Kidney (tissue), 14 donors: Measurements from ENCODE around the gene ZBTB16. TPM values are rescaled to one million over a fixed set of nuclear protein-coding genes. Genes with fewer than 3 reads are reported as not detected.

Experiments
- DNase-seq, 5 donors: peaks; one replicate each; pipeline ENCODE4 v3.0.0-alpha.2; 2013 to 2020
- FAIRE-seq: peaks from 2 replicates; lab custom pipeline; 2012; peaks lifted over from hg19 to GRCh38; lab: Jason Lieb, UNC
- H3K27ac ChIP-seq, 2 donors: one replicate each; pipeline ENCODE4 v1.7.0; 2013; ENCODE audit warnings: low read depth in 2 of 2, low read length in 2 of 2, inconsistent platforms in 1 of 2
- H3K27me3 ChIP-seq: one replicate; pipeline ENCODE4 v1.7.1; 2013; ENCODE audit warnings: low read length, inconsistent platforms; ENCODE audit not compliant: control insufficient read depth, insufficient read depth
- H3K36me3 ChIP-seq, 3 donors: one replicate each; pipeline versions ENCODE4 v1.7.0 to v1.7.1; 2013; ENCODE audit warnings: low read length in 3 of 3, control low read depth in 1 of 3, inconsistent platforms in 1 of 3; ENCODE audit not compliant: insufficient read depth in 3 of 3, control insufficient read depth in 2 of 3
- H3K4me1 ChIP-seq, 3 donors: one replicate each; pipeline versions ENCODE4 v1.7.0 to v1.7.1; 2013; ENCODE audit warnings: low read length in 3 of 3, inconsistent platforms in 1 of 3, low read depth in 1 of 3; ENCODE audit not compliant: control insufficient read depth in 2 of 3, insufficient read depth in 2 of 3
- H3K4me3 ChIP-seq, 3 donors: one replicate each; pipeline versions ENCODE4 v1.7.0 to v1.8.1; 2013; ENCODE audit warnings: low read length in 3 of 3, control low read depth in 1 of 3, inconsistent platforms in 1 of 3
- H3K9ac ChIP-seq, 3 donors: one replicate each; pipeline versions ENCODE4 v1.7.0 to v1.7.1; 2013; ENCODE audit warnings: low read length in 3 of 3, control low read depth in 1 of 3, inconsistent platforms in 1 of 3
- H3K9me3 ChIP-seq, 3 donors: one replicate each; pipeline versions ENCODE4 v1.7.0 to v1.7.1; 2013; ENCODE audit warnings: low read length in 3 of 3, control low read depth in 1 of 3, inconsistent platforms in 1 of 3; ENCODE audit not compliant: control insufficient read depth in 2 of 3, insufficient read depth in 1 of 3
- intact Hi-C: fragments of 100-400 bp; cut with DNase I; formaldehyde crosslinking; loops from one replicate; pipeline ENCODE4 v1.11.1; 2022
- polyA plus RNA-seq: library from polyadenylated mRNA; stranded (reverse); fragments of 350-450 nt; fragmentation: Illumina TruSeq; extraction: RNeasy Lipid Tissue Mini Kit (QIAGEN cat#74804); gene quantifications from one replicate; pipeline ENCODE4 v1.2.3, GENCODE V29; 2014; ENCODE audit warnings: low read depth, low replicate concordance; ENCODE audit not compliant: insufficient read depth
- total RNA-seq: library from RNA; stranded (reverse); fragmentation: NEBNext Ultra II Directional; extraction: Animal tissue kit (Norgen Biotek cat#: 25700); gene quantifications from one replicate; pipeline ENCODE4 v1.2.1, GENCODE V29; 2021
- TF ChIP-seq, protein P1 (sequence below): IDR thresholded peaks from 3 replicates; pipeline ENCODE4 v1.5.1; 2012; ENCODE audit warnings: mild to moderate bottlenecking, moderate library complexity, borderline replicate concordance; ENCODE audit not compliant: insufficient read depth; ENCODE audit errors: extremely low read depth
- donor health status: control.
- donor health status: control.
- donor health status: control.
- donor health status: control.
- donor health status: control.
- donor health status: DM: yes; HTN: yes; CAD: no.
- donor health status: Normal renal cell carcinoma (clear cell type).

Gene ZBTB16
- total and polyA plus RNA-seq, 2 donors from 2014 or later = 2.5 to 126 TPM

DNA sequence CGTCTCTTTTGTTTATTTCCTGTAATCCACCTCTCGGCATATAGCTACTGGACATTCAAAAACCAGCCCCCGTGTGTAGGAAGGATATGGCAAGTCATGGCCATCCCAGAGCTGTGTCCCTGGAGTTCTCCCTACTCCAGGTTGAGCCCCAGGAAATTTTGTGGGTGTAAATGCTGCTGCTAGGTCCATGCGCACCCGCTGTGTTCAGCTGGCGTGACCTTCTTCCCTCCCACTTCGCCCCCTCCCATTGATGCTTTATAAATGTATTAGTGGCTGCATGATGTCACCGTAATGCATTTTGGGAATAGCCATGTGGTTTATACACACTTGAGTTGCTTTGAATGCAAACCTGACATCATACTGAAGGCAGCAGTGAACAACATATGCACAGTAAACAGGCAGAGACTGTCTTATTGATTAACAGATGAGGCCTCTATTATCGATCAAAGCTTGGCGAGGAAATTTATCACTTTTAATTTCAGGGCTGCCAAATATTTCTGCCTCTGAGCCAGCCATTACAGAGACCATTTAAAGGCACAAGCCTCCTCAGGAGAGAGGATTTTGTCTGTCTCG lies 123.0 kb downstream of the ZBTB16 start:
- H3K27me3 ChIP-seq = no peaks in the 10 kb centered on the region
- no peak overlapping the region for H3K9ac ChIP-seq
- H3K27ac ChIP-seq = no peak overlapping the region
- peaks cover 0 to 35% (median 30%) of the 10 kb centered on the region in 3 donors for H3K4me1 ChIP-seq
- FAIRE-seq (no peak), DNase-seq (no peak)
- H3K9me3 ChIP-seq = no peaks in the 10 kb centered on the region
- TF ChIP-seq, protein P1, sequence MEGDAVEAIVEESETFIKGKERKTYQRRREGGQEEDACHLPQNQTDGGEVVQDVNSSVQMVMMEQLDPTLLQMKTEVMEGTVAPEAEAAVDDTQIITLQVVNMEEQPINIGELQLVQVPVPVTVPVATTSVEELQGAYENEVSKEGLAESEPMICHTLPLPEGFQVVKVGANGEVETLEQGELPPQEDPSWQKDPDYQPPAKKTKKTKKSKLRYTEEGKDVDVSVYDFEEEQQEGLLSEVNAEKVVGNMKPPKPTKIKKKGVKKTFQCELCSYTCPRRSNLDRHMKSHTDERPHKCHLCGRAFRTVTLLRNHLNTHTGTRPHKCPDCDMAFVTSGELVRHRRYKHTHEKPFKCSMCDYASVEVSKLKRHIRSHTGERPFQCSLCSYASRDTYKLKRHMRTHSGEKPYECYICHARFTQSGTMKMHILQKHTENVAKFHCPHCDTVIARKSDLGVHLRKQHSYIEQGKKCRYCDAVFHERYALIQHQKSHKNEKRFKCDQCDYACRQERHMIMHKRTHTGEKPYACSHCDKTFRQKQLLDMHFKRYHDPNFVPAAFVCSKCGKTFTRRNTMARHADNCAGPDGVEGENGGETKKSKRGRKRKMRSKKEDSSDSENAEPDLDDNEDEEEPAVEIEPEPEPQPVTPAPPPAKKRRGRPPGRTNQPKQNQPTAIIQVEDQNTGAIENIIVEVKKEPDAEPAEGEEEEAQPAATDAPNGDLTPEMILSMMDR = no peak
- no peak overlapping the region for H3K4me3 ChIP-seq
- intact Hi-C loops = no loop called here
- H3K36me3 ChIP-seq = peaks cover 0 to 7% (median 7%) of the 10 kb centered on the region in 3 donors

- H3K4me3 ChIP-seq = no peak overlapping the region
- no peak overlapping the region for H3K9ac ChIP-seq
- H3K27me3 ChIP-seq = no peaks in the 10 kb centered on the region
- H3K4me1 ChIP-seq = peaks cover 0 to 30% (median 26%) of the 10 kb centered on the region in 3 donors
- peaks cover 0 to 11% (median 9%) of the 10 kb centered on the region in 3 donors for H3K36me3 ChIP-seq
- no peaks in the 10 kb centered on the region for H3K9me3 ChIP-seq
- peak in 4 of 5 donors; percentile 29 to 84 (median 68) for DNase-seq
- no peak for FAIRE-seq
- TF ChIP-seq, protein P1 = no peak
- no peak overlapping the region for H3K27ac ChIP-seq
- intact Hi-C loops = no loop called here
Measured at GRCh38 chr11:114183044-114183511, 123.6 kb downstream of the ZBTB16 start.

GRCh38 chr11:114185436-114185835 lies 125.9 kb downstream of the ZBTB16 start:
- Histone ChIP-seq H3K27ac (no peak overlapping the region), H3K4me3 (no peak overlapping the region), H3K36me3 (peaks cover 0 to 14% (median 10%) of the 10 kb centered on the region in 3 donors), H3K4me1 (peaks cover 0 to 10% (median 10%) of the 10 kb centered on the region in 3 donors), H3K27me3 (no peaks in the 10 kb centered on the region), H3K9me3 (no peaks in the 10 kb centered on the region), H3K9ac (no peak overlapping the region)
- DNase-seq (no peak), FAIRE-seq (no peak)
- TF ChIP-seq, protein P1 = no peak
- intact Hi-C loops = no loop called here

DNA sequence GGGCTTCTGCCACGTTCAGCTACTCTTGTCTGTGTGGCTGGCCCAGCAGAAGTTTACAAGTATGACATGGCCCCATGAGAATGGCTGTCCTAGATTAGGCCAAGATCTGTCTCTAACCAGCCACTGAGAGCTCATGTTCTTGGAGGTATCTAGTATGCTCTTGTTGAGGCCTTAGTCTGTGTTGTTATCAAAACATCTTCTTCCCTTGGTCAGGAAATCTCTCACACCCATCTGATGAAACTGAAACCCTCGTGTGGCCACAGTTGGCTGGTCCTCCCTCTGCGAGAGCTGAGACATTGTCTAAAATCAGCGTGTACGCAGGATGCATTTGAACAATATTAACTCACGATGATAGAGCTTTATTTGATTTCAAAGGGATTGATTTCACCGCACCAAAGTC lies 127.7 kb downstream of the ZBTB16 start:
- no peak for DNase-seq
- Histone ChIP-seq H3K9ac (no peak overlapping the region), H3K27ac (no peak overlapping the region), H3K4me3 (no peak overlapping the region), H3K27me3 (no peaks in the 10 kb centered on the region), H3K36me3 (peaks cover 0 to 23% (median 12%) of the 10 kb centered on the region in 3 donors), H3K4me1 (no peaks in the 10 kb centered on the region), H3K9me3 (no peaks in the 10 kb centered on the region)
- no peak for FAIRE-seq
- intact Hi-C loops = no loop called here
- TF ChIP-seq, protein P1 = no peak
